ENCODE results near the gene KRTAP5-3. TPM values are rescaled to one million over a fixed set of nuclear protein-coding genes. Genes with fewer than 3 reads are reported as not detected.

The KRTAP5-3 gene
- total RNA-seq, 3 donors from 2014 or later = not detected

- H3K9me3 ChIP-seq = no peaks in the 10 kb centered on the region
- H3K4me3 ChIP-seq = no peak overlapping the region
- peak; percentile 80 for TF ChIP-seq CTCF (IDR thresholded peaks at IDR 0.05)
- intact Hi-C loops (cut with DNase I, micrococcal nuclease) = no loop called here
- H3K4me1 ChIP-seq (ENCODE audit: low read depth) = peaks cover 16% of the 10 kb centered on the region
- ATAC-seq (peak; percentile 84), DNase-seq (peak in 2 of 3 donors; percentile 32 to 67)
- no peaks in the 10 kb centered on the region for H3K36me3 ChIP-seq (ENCODE audit: low read depth)
Measured at GRCh38 chr11:1640076-1640946, 32.0 kb upstream of the KRTAP5-3 start.

GRCh38 chr11:1639666-1640065 lies 31.4 kb upstream of the KRTAP5-3 start:
- peaks cover 16% of the 10 kb centered on the region for H3K4me1 ChIP-seq (ENCODE audit: low read depth)
- peak; percentile 2 for ATAC-seq
- intact Hi-C loops (cut with DNase I, micrococcal nuclease) = no loop called here
- DNase-seq = peak in 1 of 3 donors; percentile 33
- TF ChIP-seq CTCF (IDR thresholded peaks at IDR 0.05) = no peak
- H3K9me3 ChIP-seq = no peaks in the 10 kb centered on the region
- no peaks in the 10 kb centered on the region for H3K36me3 ChIP-seq (ENCODE audit: low read depth)
- no peak overlapping the region for H3K4me3 ChIP-seq

DNA sequence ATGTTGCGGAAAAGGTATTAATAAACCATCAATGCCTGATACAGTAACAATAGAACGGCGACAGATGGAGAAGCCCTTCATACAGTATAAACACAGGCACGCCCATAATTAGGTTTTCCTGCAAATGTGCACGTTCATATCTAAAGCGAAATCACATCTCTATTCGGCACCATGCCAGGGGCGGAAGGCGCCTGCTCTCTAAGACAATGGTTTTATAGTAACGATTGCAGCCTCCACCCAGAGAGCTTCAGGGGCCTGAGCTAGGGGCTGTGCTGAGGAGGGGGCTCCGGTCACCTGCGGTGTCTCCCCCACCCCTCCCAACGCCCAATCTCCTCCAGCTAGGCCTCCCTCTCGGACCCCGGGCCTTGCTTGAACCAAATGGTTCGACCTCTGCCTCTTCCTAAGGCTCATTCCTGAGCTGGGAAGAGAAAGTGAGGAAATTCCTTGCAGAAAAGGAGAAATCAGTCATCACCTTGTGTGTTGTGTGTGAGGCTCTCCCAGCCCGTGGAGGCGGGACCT lies 30.9 kb upstream of the KRTAP5-3 start:
- intact Hi-C loops (cut with DNase I, micrococcal nuclease) = no loop called here
- TF ChIP-seq CTCF (IDR thresholded peaks at IDR 0.05) = no peak
- Histone ChIP-seq H3K4me3 (no peak overlapping the region), H3K36me3 (ENCODE audit: low read depth) (no peaks in the 10 kb centered on the region), H3K9me3 (no peaks in the 10 kb centered on the region), H3K4me1 (ENCODE audit: low read depth) (peaks cover 16% of the 10 kb centered on the region)
- peak; percentile 79 to 89 (median 85) for DNase-seq
- peak; percentile 89 for ATAC-seq

DNA sequence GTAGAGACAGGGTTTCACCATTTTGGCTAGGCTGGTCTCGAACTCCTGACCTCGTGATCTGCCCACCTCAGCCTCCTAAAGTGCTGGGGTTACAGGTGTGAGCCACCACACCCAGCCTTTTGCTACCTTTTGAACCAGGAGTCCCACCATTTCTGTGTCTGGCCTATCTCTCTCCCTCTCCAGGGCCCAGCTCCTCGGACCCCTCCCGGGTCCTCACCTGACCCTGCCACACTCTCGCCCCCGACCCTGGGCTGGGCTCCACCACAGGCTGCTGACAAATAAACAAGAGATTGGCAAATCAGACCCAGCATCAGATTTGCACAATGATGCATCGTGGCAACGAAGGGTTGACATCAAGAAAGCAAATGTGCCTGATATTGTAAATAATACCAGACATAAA lies 30.1 kb upstream of the KRTAP5-3 start:
- intact Hi-C loops (cut with DNase I, micrococcal nuclease) = no loop called here
- no peak for TF ChIP-seq CTCF (IDR thresholded peaks at IDR 0.05)

GRCh38 chr11:1637628-1638027 lies 29.4 kb upstream of the KRTAP5-3 start:
- Histone ChIP-seq H3K4me1 (ENCODE audit: low read depth) (peaks cover 16% of the 10 kb centered on the region), H3K9me3 (no peaks in the 10 kb centered on the region), H3K36me3 (ENCODE audit: low read depth) (no peaks in the 10 kb centered on the region), H3K4me3 (no peak overlapping the region)
- no peak for DNase-seq
- intact Hi-C loops (cut with DNase I, micrococcal nuclease) = no loop called here
- no peak for ATAC-seq
- no peak for TF ChIP-seq CTCF (IDR thresholded peaks at IDR 0.05)

More for the DNA sequence above, 30.1 kb upstream of the KRTAP5-3 start:
- Histone ChIP-seq H3K4me1 (ENCODE audit: low read depth) (peaks cover 16% of the 10 kb centered on the region), H3K4me3 (no peak overlapping the region), H3K9me3 (no peaks in the 10 kb centered on the region), H3K36me3 (ENCODE audit: low read depth) (no peaks in the 10 kb centered on the region)
- DNase-seq (no peak), ATAC-seq (no peak)
